GM21360 (cell line): ENCODE results near the gene CCDC91.

Experiments
- ATAC-seq: cut with Tn5 transposase; IDR thresholded peaks from one replicate; pipeline ENCODE4 v1.9.1; 2021; ENCODE audit warnings: mild to moderate bottlenecking, moderate library complexity; ENCODE audit not compliant: unreplicated experiment

Gene CCDC91

GRCh38 chr12:28574746-28575592 lies 384.7 kb downstream of the CCDC91 start:
- ATAC-seq: no peak

DNA sequence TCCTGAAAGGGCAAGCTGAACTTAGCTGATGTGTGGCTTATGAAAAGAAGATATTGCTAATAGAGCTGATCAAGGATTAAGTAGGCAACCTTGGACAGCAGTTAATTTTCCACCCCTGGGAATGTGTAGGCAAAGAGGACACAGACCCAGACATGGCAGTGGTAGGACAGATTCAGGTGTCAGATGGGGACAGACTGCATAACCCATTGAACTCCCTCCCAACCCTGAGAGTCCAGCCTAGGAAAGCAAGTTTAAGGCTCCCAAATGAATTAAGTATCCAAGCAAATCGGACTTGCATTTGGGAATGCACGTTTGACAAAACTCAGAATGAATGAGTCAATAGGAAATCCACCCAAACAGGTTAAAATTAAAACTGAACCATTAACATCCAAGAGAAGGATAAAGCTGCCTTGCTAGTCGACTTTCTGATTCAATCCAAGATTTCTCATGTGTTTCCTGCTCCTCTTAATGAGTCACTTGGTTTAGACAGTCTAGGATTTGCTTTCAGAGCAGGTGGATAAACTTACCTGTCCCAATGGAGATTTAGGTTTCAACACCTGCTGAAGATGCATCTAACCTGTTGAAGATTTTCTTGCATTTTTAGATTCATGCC lies 385.4 kb downstream of the CCDC91 start:
- no peak for ATAC-seq

DNA sequence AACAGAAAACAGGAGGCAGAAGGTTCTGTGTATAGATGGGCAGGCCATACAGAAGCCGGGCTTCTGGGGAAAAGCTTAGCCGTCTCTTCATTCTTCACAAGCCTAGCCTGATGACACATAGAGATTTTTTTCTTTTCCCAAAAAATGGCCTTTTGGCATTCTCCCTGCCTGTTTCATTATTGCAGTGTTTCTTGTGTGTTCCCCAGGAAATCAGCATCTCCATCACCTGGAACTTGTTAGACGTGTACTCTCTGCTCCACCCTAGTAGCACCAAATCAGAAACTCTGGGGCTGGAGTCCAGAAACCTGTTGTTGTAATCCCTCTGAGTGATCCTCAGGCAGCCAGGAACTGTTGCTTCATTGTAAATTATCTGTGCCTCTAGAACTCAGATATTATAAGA lies 388.1 kb downstream of the CCDC91 start:
- ATAC-seq: no peak

DNA sequence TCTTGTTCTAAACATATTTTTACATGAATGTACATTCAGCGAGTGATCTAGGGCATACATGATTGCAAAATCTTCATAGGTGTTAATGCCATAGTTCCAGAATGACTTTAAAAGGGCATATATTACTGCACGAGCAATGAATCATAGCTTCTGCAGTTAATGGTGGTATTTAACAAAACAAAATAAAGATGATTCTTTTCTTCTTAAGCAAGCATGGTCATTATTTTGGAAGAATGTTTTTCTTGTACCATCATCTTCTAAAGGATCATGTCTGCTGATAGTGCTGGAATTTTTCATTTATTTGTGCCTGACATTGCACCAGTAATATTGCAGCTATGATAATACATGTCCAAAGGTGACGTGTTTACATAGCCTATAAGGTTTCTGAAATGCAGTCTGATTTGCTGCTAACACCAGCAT lies 388.6 kb downstream of the CCDC91 start:
- ATAC-seq: no peak

DNA sequence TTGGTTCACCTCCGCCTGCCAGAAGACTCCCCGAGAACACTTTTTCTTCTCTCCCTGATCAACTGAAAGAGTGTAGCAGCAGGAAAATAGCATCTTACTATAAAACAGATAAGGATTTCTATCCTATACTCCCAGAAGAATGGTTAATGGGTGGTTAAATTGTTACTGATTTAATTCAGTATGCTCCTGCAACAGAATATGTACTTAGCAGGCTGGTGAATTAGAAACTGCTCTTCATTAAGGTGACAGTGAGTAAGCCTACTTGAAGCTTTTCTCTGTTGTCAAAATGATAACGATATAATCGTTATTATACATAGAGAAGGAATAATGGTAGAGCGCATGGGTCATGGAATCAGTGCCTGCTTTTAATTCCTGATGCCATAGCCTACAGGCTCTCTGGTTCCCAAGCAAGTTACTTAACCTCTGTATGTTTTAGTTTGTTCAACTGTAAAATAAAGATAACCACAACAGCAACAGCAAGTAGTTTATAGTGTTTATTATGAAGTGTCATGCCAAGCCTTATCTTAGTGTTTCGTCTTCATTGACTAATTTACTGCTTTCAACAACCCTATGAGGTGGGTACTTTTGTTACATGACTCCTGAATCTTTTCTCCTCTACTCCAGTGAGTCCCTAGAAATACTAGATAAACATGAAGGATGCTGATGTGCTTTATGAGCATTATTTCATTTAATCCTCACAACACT lies 392.6 kb downstream of the CCDC91 start:
- ATAC-seq: no peak

GRCh38 chr12:28583701-28584261 lies 393.5 kb downstream of the CCDC91 start:
- no peak for ATAC-seq

DNA sequence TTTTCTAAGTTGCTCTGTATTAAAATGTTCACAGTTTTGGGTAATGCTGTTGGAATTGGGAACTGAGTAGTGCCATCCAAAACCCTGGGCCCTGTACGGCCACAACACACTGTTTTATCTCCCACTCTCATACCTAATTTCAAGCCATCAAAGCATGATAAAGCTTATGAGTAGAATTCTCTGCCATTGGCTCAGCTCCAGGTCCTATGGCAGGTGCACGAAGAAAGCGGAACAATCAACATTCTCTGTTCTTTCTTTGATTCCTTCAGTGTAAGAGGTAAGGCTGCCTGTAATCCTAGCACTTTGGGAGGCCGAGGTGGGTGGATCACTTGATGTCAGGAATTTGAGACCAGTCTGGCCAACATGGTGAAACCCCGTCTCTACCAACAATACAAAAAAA lies 394.9 kb downstream of the CCDC91 start:
- no peak for ATAC-seq

DNA sequence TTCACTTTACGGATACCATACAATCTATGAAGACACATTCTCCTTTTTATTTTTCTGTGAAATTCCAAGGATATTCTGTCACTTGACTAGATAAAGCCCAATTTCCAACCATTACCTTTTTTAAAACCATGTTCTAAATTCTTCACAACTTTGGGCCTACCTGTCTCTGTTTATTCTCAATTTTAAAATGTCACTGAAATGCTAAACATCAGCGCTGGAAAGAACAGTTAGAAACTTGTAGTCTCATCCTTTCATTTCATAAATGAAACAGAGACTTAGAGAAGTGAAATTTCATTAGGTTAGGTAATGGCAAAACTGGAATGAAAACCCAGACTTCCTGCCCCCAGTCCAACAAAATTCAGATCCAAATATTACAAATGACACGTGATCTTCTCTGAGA lies 396.2 kb downstream of the CCDC91 start:
- no peak for ATAC-seq

DNA sequence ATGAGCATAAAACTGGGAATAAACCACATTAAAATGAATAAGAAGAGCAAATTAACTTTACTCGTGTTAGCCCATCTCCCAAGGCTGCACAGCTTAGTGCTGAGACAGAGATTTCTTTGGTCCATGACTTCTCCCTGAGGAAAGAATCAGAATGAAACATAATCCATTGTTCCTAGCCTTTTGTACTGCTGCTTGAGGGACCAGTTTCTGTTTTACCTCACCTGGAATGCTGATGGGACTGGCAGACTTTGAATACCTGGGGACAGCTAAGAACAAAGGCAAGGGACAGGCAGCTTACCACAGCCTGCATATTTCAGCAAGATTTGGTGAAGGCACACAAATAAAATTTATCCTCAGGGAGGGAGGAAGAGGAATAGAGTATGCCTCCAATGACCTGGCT lies 401.6 kb downstream of the CCDC91 start:
- no peak for ATAC-seq
